Dendritic cell treated with granulocyte-macrophage colony-stimulating factor and Interleukin-4, amounts not matched to agents 40 ng/mL and 50 ng/mL, for 4 days (primary cell): ENCODE measurements around the gene RAB21.
"Not testable (repeated sequence)": the region's sequence is repeated elsewhere in the genome, so short reads cannot be mapped to it uniquely, and the experiment has no call there.

Experiments
- H3K27ac Mint-ChIP-seq: one replicate; pipeline ENCODE4 v1.8.0; 2022; ENCODE audit warnings: mild to moderate bottlenecking, mixed read lengths
- H3K27me3 Mint-ChIP-seq: one replicate; pipeline ENCODE4 v1.8.0; 2022; ENCODE audit warnings: mild to moderate bottlenecking, mixed read lengths
- H3K36me3 Mint-ChIP-seq: one replicate; pipeline ENCODE4 v1.8.0; 2022; ENCODE audit warnings: low read depth, mixed read lengths
- H3K4me1 Mint-ChIP-seq: one replicate; pipeline ENCODE4 v1.8.0; 2022; ENCODE audit warnings: low read depth, mixed read lengths
- H3K4me3 Mint-ChIP-seq: one replicate; pipeline ENCODE4 v1.8.0; 2022; ENCODE audit warnings: mild to moderate bottlenecking, moderate library complexity, mixed read lengths
- H3K9me3 Mint-ChIP-seq: one replicate; pipeline ENCODE4 v1.8.0; 2022; ENCODE audit warnings: mixed read lengths
- intact Hi-C: fragments of 100-400 bp; cut with micrococcal nuclease; formaldehyde crosslinking; loops from one replicate; pipeline ENCODE4 v1.15.0; 2022

Gene RAB21

DNA sequence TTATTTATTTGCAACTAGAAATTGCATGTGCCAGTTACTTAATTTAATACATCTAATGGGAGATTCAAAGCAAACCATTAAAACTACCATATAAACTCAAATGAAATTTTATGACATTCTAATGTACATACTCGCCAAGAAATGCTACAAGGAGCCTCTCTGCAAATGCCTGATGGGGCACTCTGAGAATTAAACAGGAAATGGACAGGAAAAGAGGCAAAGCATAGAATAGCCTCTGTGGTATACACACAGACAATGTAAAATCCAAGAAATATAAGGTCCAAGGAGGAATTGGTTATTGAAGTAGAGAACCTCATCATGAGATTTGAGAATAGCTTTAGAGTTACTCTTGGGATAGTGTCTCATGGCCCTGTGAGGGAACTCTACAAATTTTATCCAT lies 41.2 kb downstream of the RAB21 start:
- no peak overlapping the region for H3K27ac Mint-ChIP-seq

DNA sequence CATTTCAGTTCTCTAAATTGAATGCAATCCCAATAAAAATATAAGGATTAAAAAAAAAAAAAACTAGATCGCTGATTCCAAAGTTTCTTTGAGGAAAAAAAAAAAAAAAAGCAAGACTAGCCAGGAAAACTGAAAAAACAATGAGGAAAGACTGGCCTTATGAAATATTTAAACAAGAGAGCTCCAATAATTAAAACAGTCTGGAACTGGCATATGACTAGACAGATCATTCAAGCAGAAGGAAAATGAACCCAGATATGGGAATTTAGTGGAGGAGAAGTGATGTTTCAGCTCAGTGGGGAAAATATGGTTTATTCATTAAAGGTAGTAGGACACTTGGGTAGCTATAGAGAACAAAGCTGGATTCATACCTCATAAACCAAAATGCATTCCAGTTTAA lies 42.9 kb downstream of the RAB21 start:
- no peaks in the 10 kb centered on the region for H3K36me3 Mint-ChIP-seq

More for the DNA sequence above, 41.2 kb downstream of the RAB21 start:
- Mint-ChIP-seq H3K4me3 (no peak overlapping the region), H3K4me1 (peaks cover 28% of the 10 kb centered on the region), H3K27me3 (no peaks in the 10 kb centered on the region), H3K9me3 (peaks cover 5% of the 10 kb centered on the region), H3K36me3 (peaks cover 9% of the 10 kb centered on the region)
- intact Hi-C loops, result no loop called here

GRCh38 chr12:71799106-71799505 lies 44.4 kb downstream of the RAB21 start:
- intact Hi-C loops, result loop anchor here (1.0 kb wide), 1 partner anchor 40 kb away; the partner anchor contains the start of gene TBC1D15
- Mint-ChIP-seq H3K36me3 (no peaks in the 10 kb centered on the region), H3K9me3 (peaks cover 17% of the 10 kb centered on the region), H3K4me1 (peaks cover 23% of the 10 kb centered on the region), H3K4me3 (no peak overlapping the region), H3K27ac (peak overlapping the region; percentile 85), H3K27me3 (no peaks in the 10 kb centered on the region)

More for the DNA sequence above, 42.9 kb downstream of the RAB21 start:
- no peak overlapping the region for H3K27ac Mint-ChIP-seq
- intact Hi-C loops, result no loop called here
- peaks cover 9% of the 10 kb centered on the region for H3K9me3 Mint-ChIP-seq
- H3K4me1 Mint-ChIP-seq, result peaks cover 15% of the 10 kb centered on the region
- H3K27me3 Mint-ChIP-seq, result no peaks in the 10 kb centered on the region
- H3K4me3 Mint-ChIP-seq, result no peak overlapping the region

DNA sequence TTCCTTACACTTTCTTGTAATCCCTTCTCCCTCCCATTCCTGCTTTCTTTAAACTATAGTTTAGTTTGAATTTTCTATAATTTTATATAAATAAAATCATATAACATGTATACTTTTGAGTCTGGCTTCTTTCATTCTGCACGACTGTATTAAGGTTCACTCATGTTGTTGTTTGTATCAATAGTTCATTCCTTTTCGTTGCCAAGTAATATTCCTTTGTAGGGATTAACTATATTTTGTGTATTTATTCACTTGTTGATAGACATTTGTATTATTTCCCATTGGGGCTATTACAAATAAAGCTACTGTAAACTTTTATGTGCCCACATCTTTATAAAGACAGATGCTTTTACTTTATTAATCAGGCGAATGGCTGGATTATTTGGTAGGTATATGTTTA lies 45.5 kb downstream of the RAB21 start:
- intact Hi-C loops, result no loop called here
- H3K36me3 Mint-ChIP-seq, result no peaks in the 10 kb centered on the region
- H3K4me1 Mint-ChIP-seq, result peaks cover 28% of the 10 kb centered on the region
- no peaks in the 10 kb centered on the region for H3K27me3 Mint-ChIP-seq
- peaks cover 17% of the 10 kb centered on the region for H3K9me3 Mint-ChIP-seq
- no peak overlapping the region for H3K4me3 Mint-ChIP-seq
- no peak overlapping the region for H3K27ac Mint-ChIP-seq

DNA sequence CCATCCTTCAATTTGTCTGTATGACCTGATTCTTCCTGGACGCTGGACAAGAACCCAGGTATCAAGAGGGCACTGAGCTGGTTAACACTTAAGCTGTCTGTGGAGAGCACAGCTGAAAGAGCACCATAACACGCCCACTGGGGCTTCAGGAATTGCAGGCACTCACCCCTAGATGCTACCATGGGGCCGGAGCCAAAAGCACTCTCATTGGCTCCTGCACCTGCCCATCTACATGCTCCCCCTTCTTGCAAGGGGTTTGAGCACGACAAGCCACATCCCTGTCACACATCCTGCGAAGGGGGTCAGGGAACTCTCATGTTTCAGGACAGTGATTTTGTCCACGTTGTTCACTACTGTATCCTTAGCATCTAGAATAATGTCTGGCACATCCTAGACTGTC lies 49.8 kb downstream of the RAB21 start:
- H3K36me3 Mint-ChIP-seq, result no peaks in the 10 kb centered on the region
- H3K4me3 Mint-ChIP-seq, result no peak overlapping the region
- peaks cover 17% of the 10 kb centered on the region for H3K9me3 Mint-ChIP-seq
- H3K27me3 Mint-ChIP-seq, result no peaks in the 10 kb centered on the region
- intact Hi-C loops, result no loop called here
- H3K4me1 Mint-ChIP-seq, result peaks cover 20% of the 10 kb centered on the region
- H3K27ac Mint-ChIP-seq, result peak overlapping the region; percentile 9

GRCh38 chr12:71810921-71811320 lies 56.3 kb downstream of the RAB21 start:
- Mint-ChIP-seq H3K36me3 (no peaks in the 10 kb centered on the region), H3K4me1 (peaks cover 6% of the 10 kb centered on the region), H3K9me3 (no peaks in the 10 kb centered on the region), H3K27me3 (peaks cover 5% of the 10 kb centered on the region), H3K4me3 (no peak overlapping the region), H3K27ac (no peak overlapping the region)
- intact Hi-C loops, result no loop called here

DNA sequence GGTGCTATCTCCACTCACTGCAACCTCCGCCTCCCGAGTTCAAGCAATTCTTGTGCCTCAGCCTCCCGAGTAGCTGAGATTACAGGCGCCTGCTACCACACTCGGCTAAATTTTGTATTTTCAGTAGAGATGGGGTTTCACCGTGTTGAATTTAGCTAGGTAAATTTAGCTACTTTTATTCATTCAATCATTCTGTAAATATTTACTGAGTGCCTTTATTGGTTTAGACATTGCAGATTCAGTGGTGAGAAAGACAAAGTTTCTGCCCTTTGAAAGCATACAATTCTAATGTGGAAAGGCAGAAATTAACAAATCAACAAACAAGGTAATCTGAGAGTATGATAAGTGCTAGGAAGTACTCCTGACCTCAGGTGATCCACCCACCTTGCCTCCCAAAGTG lies 60.6 kb downstream of the RAB21 start:
- H3K36me3 Mint-ChIP-seq, H3K4me1 Mint-ChIP-seq, H3K4me3 Mint-ChIP-seq, intact Hi-C loops, H3K27ac Mint-ChIP-seq, H3K9me3 Mint-ChIP-seq, H3K27me3 Mint-ChIP-seq: not testable (repeated sequence)

DNA sequence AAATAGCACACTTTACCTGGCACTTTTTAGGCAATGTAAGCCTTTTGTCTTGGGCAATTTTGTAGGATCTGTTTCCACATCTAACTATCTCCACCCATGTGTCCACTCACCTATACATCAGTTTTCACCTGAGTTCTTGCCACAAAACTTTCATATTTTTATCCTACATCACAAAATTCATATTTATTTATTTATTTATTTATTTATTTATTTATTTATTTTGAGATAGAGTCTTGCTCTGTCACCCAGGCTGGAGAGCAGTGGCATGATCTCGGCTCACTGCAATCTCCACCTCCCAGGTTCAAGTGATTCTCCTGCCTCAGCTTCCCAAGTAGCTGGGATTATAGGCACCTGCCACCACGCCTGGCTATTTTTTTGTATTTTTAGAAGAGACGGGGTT lies 67.4 kb downstream of the RAB21 start:
- H3K27me3 Mint-ChIP-seq, intact Hi-C loops, H3K4me3 Mint-ChIP-seq, H3K9me3 Mint-ChIP-seq, H3K27ac Mint-ChIP-seq, H3K36me3 Mint-ChIP-seq, H3K4me1 Mint-ChIP-seq: not testable (repeated sequence)

GRCh38 chr12:71828813-71829212 lies 74.2 kb downstream of the RAB21 start:
- H3K36me3 Mint-ChIP-seq, result no peaks in the 10 kb centered on the region
- no peaks in the 10 kb centered on the region for H3K9me3 Mint-ChIP-seq
- peaks cover 2% of the 10 kb centered on the region for H3K27me3 Mint-ChIP-seq
- H3K27ac Mint-ChIP-seq, result no peak overlapping the region
- intact Hi-C loops, result no loop called here
- H3K4me1 Mint-ChIP-seq, result no peaks in the 10 kb centered on the region
- H3K4me3 Mint-ChIP-seq, result no peak overlapping the region

- H3K4me1 Mint-ChIP-seq, result peaks cover 25% of the 10 kb centered on the region
- intact Hi-C loops, result no loop called here
- no peak overlapping the region for H3K27ac Mint-ChIP-seq
- H3K9me3 Mint-ChIP-seq, result no peaks in the 10 kb centered on the region
- H3K27me3 Mint-ChIP-seq, result peaks cover 2% of the 10 kb centered on the region
- H3K36me3 Mint-ChIP-seq, result peaks cover 26% of the 10 kb centered on the region
- no peak overlapping the region for H3K4me3 Mint-ChIP-seq
These were observed 82.7 kb downstream of the RAB21 start for GRCh38 chr12:71837356-71837755.

DNA sequence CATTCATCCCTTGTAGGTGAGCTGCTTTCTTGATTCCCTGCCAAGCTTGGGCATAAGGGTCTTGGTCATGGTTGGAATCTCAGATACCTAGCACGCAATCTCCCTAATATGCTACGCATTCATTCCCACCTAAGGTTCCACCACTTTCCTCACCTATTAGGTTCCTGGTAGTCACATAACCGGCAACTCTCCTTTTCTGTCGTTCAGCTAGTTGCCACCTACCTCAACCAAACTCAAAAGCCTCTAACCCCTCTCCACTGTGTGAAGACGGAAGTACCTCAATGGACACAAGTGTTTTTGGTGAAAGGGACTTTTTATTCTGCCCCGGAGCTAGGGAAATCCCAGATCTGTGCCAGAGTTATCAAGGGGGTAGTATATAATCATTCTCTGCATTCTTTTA lies 83.6 kb downstream of the RAB21 start:
- intact Hi-C loops, result no loop called here
- Mint-ChIP-seq H3K9me3 (no peaks in the 10 kb centered on the region), H3K4me3 (no peak overlapping the region), H3K4me1 (peaks cover 30% of the 10 kb centered on the region), H3K27me3 (no peaks in the 10 kb centered on the region), H3K27ac (no peak overlapping the region), H3K36me3 (peaks cover 30% of the 10 kb centered on the region)

DNA sequence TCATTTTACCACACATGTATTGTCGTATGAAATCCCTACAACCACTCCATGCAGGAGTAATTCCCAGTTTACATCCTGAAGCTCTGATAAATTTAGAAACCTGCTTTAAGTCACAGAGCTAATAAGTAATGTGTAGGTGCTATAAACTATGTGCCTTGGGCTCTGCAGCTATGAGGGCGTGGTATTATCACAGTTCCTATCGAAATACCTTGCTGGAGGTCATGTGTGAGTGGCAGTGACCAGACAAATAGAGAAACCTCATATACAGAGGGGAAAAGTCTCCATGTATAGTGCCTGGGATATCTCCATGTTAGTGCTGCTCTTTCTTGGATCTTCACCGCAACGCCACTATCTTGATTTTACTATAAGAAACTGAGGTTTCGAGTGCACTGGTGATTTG lies 84.0 kb downstream of the RAB21 start:
- peaks cover 30% of the 10 kb centered on the region for H3K36me3 Mint-ChIP-seq
- H3K9me3 Mint-ChIP-seq, result no peaks in the 10 kb centered on the region
- no peaks in the 10 kb centered on the region for H3K27me3 Mint-ChIP-seq
- H3K27ac Mint-ChIP-seq, result peak overlapping the region; percentile 94
- intact Hi-C loops, result loop anchor here (1.0 kb wide), 2 partner anchors 39 to 84 kb away; partner anchors contain the start of gene RAB21
- H3K4me1 Mint-ChIP-seq, result peaks cover 30% of the 10 kb centered on the region
- H3K4me3 Mint-ChIP-seq, result peak overlapping the region; percentile 88

GRCh38 chr12:71840231-71840847 lies 85.7 kb downstream of the RAB21 start:
- Mint-ChIP-seq H3K36me3 (peaks cover 30% of the 10 kb centered on the region), H3K4me3 (peak overlapping the region; percentile 88), H3K9me3 (no peaks in the 10 kb centered on the region), H3K27me3 (no peaks in the 10 kb centered on the region), H3K27ac (peak overlapping the region; percentile 94), H3K4me1 (peaks cover 30% of the 10 kb centered on the region)
- intact Hi-C loops, result no loop called here

DNA sequence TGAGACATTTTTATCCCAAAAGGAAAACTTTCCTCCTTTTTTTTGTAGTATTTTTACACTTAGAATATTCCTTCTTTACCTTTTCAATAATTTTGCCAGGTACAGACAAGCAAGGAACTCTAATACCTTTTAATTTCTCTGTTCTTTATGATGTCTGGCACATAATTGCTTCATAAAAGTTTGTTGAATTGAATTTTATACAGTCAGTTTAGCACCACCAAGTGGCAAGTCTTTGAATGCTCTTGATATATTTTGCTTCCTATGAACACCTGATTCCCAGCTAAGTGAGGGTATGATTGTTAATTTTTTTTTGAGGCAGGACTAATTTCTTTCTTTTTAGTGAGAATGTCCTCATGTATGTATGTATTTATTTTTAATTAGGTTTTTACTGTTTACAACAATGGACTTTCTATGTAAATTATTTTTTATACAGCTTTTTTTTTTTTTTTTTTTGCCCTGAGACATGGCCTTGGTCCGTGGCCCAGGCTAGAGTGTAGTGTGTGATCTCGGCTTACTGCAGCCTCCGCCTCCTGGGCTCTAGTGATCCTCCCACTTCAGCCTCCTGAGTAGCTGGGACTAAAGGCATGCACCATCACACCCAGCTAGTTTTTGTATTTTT lies 91.8 kb downstream of the RAB21 start:
- H3K4me3 Mint-ChIP-seq, result no peak overlapping the region
- H3K27ac Mint-ChIP-seq, result no peak overlapping the region

DNA sequence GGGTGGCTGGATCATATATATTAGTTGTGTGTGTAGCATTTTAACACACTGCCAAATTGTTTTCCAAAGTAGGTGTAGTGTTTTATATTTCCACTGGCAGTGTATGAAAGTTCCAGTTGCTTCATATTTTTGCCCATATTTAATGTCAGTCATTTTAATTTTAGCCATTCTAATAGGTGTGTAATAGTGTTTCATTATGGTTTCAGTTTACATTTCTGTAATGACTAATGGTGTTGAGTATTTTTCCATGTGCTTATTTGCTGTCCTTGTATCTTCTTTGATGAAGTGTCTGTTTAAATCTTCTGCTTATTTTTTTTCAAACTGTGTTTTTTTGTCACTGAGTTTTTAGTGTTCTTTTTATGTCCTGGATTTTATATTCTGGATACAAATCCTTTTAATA lies 93.5 kb downstream of the RAB21 start:
- Mint-ChIP-seq H3K27me3 (no peaks in the 10 kb centered on the region), H3K27ac (no peak overlapping the region), H3K9me3 (peaks cover 9% of the 10 kb centered on the region), H3K4me1 (peaks cover 20% of the 10 kb centered on the region), H3K4me3 (no peak overlapping the region), H3K36me3 (peaks cover 31% of the 10 kb centered on the region)
- intact Hi-C loops, result no loop called here

More for the DNA sequence above, 91.8 kb downstream of the RAB21 start:
- Mint-ChIP-seq H3K36me3 (peaks cover 34% of the 10 kb centered on the region), H3K4me1 (peaks cover 16% of the 10 kb centered on the region), H3K27me3 (no peaks in the 10 kb centered on the region), H3K9me3 (no peaks in the 10 kb centered on the region)
- intact Hi-C loops, result loop anchor here (1.0 kb wide), 1 partner anchor 66 kb away; no protein-coding TSS in a partner anchor
